Embryonic facial prominence (tissue), 1 donor: ENCODE measurements around the gene DNAH8.
"Not testable (repeated sequence)": the region's sequence is repeated elsewhere in the genome, so short reads cannot be mapped to it uniquely, and the experiment has no call there.

ENCODE experiments used
- DNase-seq: peaks from one replicate; pipeline ENCODE4 v3.0.0-alpha.2; 2016; ENCODE audit errors: extremely low spot score

The DNAH8 gene

DNA sequence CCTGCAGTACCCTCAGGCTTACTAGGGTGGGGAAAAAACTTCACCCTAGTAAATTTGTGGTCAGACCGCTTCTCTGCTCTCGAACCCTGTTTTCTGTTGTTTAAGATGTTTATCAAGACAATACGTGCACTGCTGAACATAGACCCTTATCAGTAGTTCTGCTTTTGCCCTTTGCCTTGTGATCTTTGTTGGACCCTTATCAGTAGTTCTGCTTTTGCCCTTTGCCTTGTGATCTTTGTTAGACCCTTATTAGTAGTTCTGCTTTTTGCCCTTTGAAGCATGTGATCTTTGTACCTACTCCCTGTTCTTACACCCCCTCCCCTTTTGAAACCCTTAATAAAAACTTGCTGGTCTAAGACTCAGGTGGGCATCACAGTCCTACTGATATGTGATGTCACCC is 15.4 kb upstream of the DNAH8 start:
- not testable (repeated sequence) for DNase-seq

DNA sequence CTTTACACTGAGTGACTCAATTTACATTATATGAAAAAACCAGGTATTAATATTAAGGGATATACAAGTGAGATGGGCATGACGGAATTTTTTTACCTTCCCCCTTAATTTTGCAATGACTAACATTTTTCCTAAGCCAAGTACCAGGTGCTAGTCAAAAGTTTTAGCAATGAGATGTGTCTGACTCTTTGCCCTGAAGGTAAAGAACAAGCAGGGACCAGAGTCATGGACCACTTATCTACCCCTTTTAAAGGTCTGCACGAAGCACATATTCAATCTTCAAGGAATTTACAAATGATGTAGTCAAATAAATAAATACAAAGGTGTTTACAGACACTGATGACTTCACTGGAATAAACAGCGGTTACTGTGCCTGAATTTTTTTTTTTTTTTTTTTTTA is 13.6 kb upstream of the DNAH8 start:
- DNase-seq = no peak

DNA sequence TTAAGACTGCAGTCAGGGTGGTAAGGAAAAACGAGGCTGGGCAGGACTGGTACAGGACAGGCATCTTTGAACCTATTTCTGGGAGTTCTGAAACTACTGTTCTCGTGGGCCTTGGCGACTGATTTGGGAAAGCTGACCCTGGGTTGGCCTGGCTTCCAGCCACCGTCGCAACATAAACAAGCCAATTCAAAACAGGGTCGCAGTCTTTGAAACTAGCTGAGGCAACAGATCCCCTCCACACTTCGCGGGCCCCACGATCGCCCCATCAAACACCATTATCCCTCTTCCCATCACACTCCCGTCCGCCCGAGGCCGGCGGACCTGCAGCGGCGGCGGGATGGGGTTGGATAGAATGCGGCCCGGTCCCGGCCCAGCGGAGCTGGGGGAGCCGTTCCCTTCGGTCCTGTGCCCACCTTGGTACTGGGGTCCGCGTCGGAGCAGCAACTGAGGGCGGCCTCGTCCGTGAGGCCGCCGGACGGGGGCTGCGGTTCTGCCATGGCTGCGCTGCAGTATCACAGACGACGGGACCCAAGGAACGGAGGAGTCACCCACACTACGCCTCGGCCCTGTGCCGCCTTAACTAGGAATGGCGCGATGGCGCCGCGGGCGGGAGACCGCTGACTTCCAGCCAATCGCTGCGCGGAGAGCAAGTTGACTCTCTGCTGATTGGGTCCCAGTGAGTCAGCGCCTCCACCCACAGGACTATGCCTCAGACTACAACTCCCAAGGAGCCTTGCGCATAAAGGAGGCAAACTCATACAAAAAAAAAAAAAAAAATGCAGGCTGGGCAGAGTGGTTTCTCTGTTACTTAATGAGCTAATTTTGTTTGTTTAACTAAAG is 12.3 kb upstream of the DNAH8 start, which contains the start of gene GLO1:
TSS of gene GLO1 (minus strand) at position 588 of the 840 bp plus-strand sequence. CDS start at position 497, 91 bp downstream.
- peak; percentile 97 for DNase-seq

DNA sequence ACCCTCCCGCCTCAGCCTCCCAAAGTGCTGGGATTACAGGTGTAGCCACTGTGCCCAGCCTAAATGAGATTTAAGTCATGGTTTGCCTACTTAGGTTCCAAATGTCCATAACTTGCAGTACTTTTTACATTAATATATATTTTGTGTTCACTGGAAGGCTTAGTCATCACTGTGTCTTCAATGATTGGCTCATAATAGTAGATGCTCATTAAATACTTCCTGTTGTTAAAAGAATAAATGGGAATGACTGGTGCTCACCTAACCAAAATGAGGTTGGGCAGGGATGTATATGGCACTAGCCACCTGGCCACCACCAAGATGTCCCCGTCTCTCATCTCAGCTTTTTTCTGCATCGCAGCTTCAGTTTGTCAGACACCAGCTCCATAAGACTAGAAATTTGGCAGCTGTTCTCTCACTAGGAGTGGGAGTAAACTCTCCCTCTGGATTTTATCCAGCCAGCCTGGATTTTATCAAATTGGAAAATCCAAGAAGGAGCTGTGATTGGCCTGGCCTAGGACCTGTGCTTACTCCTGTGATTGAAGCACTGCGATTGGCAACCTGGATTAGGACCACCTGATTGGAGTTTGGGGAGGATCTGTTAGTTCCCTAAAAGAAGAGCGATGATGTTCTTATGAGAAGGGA is 11.0 kb upstream of the DNAH8 start:
- DNase-seq = no peak

DNA sequence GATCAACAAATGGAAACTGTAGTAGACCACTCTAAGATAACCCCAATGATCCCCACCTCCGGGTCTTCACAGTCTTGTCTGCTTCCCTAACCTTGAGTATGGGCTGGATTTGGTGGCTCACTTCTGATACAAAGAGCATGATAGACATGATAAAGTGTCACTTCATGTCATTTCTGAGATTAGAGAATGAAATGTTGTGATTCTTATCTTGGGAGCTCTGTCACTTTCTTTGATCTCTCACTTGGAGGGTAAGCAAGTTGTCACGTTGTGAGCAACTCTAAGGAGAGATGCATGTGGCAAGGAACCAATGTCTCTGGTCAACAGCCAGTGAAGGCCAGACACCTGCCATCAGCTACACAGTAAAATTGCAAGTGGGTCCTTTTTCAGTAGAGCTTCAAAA is 9.2 kb upstream of the DNAH8 start:
- DNase-seq = no peak

DNA sequence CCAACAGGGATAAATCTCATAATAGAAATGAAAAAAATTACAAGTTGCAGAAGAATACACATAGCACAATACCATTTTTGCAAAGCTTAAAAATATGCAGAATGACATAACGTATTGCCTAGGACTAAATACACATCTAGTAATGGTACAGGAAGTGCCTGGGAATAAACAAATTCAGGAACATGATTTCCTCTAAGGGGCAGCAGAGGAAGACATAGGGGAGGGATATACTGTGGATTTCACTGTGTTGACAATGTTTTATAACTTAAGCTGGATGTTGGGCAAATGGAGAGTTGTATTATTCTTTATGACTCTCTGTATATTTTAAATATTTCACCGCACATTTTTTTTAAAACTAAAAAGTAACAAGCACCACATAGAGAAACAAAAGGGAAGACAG is 6.6 kb upstream of the DNAH8 start:
- no peak for DNase-seq

DNA sequence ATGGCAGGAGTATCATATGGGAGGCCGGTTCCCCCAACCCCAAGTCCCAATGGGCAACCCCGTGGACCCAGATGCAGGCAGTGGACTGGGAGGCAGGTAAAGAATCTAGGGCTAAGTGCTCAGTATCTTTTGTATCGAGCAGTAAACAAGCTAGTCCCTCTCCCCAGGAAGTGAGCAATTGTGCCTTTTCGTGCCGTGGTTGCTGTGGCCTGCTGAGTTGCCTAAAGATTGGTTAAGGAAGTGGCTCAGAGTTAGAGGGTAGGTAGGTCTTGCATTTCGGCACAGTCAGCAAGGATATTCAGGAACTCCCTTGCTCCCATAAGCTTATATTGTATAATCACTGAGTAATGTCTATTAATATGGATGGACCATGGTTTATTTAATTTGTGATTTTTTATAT is 1.3 kb upstream of the DNAH8 start:
- no peak for DNase-seq

DNA sequence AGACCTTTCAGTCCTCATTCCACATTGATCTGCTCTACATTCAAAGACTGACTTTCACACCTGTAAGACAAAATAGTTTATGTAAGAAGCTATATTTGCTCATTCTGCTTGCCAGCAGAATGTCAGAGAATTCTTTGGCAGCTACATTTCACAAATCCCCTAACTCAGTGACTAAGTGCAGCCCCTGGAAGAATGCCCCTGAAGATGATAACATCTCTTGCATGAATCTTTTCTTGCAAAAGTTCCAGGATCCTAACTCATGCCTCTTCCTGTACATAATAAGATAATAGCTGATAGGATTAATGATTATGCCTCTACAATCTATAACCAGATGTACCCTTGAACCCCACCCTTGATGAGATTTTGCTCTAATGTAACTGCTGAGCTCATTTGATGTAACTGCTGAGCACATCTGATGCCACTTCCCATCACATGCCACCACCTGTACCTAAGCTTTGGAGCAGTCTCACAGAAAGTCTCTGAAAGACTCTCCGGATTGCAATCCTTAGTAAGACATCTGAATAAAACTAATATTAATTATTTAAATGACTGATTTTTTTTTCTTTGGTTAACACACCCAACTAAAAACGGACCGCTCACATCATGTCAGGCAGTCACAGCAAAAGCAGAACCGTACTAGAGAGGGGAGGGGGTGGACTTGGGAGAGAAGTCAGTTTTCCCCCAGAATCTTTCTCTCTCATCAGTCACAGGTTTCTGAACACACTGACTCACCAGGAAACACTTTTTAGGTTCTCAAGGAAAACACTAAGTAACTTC is 684 bp upstream of the DNAH8 start:
- no peak for DNase-seq

DNA sequence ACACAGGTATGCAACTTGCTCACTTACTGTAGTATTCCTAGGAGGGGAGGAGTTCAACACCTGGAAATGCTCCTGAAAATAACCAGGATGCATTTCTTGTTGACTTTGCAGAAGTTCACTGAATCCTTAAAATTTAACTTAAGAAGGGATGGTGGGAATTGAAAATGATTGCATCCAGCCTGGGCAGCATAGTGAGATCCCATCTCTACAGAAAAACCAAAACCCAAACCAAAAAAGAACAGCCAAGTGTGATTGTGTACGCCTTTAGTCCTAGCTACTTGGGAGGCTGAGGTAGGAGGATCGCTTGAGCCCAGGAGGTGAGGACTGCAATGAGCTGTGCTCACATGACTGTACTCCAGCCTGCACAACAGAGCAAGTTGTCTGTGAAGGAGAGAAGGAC is 1.7 kb downstream of the DNAH8 start:
- no peak for DNase-seq

DNA sequence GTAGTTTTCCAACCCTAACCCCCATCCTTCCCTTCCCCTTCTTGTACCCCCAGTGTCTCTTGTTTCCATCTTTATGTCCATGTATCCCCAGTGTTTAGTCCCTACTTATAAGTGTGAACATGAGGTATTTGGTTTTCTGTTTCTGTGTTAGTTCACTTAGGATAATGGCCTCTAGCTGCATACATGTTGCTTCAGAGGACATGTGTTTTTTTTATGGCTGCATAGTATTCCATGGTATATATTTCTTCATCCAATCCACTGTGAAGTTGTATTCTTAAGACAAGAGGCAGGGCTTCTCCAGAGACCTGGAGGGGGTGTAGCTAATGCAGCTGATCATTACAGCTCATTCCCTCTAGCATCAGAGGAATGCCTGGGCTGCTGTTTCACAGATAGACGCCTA is 4.2 kb downstream of the DNAH8 start:
- no peak for DNase-seq

DNA sequence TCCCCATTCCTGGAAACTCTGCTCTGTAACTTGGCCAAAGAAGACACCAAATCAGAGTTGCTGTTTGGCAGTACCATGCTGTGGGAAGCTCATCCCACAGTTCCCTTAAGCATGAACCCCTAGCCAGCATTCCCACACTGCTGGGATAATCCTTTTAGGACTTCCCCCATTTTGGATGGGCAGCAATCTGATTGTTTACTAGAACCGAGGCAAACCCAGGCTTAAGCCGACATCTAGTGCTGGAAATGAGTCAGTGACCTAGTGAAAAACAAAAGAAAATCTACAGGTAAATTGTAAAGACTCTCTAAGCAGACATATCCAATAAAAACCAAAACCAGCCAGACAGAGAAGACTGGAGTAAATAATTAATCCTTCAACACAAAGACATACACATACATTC is 5.2 kb downstream of the DNAH8 start:
- DNase-seq = no peak

DNA sequence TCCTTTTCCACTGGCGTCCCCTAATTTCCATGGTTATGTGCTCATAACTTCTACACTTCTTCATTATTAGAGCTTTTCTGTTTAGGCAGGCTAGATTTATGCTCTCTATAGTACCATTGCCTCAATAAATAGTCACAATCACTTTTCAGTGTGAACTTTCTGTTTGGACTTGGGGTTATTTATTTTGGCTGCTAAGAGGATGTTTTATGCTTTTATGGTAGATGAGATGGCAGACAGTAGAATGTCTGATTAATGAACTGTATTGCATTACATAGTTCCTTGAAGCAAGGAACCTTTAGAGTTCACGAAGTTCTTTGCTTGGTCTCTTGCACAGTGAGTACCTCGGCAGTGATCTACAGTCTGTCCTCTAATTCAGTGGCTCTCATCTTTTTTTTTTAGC is 6.9 kb downstream of the DNAH8 start:
- no peak for DNase-seq

DNA sequence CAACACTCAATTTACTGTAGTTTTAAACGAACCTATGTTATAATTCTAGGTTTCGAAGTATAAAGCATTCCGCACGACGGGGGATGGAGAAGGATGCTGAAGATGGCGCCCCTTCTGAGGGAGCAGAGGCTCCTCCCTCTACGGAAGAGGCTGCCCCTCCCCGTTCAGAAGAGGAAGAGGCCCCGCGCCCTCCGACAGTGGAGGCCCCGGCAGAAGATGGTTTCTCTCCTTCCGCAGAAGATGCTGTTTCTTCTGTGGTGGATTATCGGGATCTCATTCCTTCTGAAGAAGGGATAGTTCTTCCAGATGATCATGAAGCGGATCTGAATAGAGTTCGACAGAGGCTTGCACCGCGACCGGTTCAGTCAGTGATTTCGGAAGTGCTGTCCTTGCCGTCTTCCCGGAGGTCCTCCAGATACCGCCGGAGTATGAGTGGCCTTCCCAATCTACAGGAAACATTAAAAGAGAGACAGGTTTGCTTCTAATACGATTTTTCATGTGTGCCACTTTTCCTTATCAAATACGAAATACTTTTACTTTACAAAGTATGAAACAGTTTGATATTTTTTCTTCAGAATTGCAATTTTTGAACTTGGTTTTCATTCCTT is 7.7 kb downstream of the DNAH8 start:
- no peak for DNase-seq

DNA sequence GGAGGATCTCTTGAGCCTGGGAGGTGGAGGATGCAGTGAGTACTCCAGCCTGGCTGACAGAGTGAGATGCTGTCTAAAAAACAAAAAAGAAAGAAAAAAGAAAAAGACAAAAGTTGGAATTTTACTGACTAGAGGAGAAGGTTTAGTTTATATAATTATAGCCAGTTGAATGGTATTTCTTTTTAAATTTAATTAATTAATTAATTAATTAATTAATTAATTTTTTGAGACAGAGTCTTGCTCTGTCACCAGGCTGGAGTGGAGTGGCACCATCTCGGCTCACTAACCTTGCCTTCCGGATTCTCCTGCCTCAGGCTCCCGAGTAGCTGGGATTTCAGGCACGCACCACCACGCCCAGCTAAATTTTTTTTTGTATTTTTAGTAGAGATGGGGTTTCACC is 8.7 kb downstream of the DNAH8 start:
- no peak for DNase-seq

DNA sequence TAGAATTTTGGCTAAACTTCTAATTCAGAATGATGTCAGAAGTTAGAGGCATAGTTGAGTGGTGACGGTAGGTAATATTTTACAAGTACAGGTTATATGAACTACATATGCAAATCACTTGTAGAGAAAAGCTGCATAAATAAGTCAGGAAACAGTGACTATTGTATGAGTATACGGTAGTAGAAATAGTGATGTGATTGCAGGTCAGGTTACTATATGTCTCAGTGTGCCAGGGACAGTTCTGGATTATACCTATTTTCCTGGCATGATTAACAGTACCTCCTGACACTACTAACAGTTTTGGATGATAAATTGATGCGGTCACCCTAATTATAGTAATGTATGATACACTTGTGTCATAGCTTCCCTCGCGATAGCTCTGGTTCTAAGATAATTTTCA is 9.2 kb downstream of the DNAH8 start:
- DNase-seq = no peak

DNA sequence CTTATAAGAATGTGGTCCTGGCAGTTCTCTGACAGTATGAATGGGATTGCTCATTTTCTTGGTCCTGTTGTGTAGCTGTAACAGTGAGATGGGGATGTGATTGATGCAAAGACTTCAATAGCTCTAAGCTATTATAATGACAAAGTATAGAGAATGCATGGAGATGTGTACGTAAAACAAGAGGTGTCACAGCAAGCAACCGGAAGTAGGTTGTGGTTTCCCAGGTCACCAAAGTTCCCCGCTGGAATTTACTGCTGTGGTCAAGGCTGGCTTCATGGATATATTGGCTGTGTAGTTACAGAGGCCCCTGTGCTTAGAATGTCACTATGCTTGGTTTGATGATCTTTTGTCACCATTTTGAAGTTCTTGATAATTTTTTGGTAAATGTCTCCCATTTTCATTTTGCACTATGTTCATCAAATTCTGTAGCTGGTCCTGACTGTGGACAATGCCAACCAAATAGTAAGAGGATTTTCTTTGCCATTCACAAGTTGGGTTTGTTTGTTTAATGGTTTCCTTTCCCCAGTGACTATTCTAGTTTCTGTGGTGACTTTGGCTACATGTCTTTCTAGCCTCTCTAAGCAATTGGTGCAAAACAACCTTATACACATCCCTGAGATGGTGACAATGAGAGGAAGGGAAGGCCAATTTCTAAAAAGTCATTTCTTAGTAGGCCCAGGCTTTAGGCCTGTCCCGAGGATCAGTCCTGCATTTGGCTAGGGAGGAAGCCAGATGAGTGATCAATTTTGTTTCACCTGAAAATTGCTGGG is 10.5 kb downstream of the DNAH8 start:
- DNase-seq = no peak

DNA sequence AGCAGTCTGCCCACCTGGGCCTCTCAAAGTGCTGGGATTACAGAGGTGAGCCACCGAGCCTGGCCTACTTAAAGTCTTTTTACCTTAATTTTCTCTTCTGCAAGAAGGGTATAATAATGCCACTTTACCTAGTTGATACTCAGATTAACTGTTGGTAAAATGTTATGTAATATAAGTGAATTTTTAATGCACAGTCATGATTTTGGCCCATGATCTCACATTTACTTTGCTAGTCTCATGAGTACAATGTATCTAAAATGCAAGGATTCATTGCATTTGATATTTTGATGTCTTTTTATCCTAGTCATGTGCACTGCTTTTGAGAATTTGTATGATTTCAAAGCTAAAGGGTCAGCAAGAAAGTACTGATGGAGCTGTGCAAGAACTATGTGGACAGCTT is 13.1 kb downstream of the DNAH8 start:
- DNase-seq = no peak

DNA sequence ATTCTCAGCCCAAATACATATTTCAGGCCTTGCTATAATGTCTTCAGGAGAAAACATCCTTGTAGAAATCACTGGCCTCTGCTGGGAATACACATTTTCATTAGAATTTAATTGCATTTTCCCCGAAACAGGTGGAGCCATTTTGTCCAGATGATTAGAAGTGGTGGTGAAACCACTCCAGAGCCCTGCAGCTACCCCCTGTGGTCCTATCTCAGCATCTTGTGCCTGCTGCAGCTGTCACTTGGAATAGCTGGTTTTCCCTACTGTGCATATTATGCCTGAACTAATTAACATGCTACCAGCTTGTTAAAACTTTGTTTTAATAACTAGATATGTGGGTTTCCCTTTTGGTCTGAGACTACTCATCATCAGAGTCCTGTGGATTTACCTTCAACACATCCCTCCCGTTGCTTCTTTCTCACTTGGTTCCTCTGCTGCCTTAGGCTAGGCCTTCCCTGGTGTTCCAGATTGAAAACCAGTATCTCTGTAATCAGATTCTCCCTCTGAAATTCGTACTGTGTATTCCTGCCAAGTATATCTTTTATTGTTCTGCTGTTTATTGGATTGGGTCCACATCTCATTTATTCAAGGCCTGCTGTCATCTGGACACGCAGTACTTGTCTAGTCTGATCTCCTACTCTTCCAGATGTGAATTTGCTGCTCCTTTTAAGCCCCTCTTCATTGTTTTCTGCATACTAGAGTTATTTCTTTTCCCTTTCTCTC is 15.2 kb downstream of the DNAH8 start:
- no peak for DNase-seq

DNA sequence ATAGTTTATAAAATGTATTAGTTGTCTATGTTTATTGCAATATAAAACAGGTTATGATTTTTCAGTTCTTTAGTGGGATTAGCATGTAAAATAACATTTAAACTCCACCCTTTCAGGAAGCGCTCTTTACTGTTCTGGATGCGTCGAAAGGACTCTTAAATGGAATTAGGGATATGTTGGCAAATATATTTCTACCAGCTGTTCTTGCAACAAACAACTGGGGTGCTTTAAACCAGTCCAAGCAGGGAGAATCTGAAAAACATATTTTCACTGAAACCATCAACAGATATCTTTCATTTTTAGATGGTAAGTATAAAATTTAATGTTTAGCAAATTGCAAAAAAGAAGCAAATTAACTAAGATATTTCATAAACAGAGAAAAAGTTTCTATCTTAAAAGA is 21.8 kb downstream of the DNAH8 start:
- no peak for DNase-seq

DNA sequence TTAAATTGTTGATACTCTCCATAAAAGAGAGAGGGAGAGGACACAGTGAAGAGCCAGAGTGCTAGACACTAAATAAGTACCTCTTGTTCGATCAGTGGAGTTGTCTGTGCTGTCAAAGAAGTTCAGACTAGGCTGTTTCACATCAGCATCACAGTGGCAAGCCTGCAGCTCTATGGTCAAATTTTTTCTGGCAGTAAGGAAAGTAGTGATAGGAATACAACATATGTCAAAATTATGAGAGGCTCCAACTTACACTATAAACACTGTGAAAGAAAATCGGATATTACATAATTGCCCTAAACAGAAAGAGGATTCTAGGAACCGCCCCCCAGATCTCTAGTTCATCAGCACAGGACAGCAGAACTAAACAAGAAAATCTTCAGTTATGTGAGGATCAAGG is 23.1 kb downstream of the DNAH8 start:
- no peak for DNase-seq

DNA sequence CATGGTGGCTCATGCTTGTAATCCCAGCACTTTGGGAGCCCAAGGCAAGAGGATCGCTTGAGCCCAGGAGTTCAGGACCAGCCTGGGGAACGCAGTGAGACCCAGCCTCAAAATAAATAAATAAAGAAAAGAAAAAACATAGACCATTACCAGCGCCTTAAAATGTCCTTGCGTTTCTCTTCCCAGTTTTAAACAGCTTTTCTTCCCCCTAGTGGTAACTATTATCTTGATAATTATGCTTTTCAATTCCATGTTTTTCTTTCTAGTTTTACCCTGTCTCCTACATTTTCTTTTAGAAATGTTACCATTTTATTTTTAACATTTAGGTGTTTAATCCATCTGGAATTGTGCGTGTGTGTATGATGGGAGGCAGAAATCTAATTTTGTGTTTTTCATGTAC is 24.4 kb downstream of the DNAH8 start:
- no peak for DNase-seq
